IMR-90 (cell line): ENCODE measurements around the gene EXPH5. TPM values are rescaled to one million over a fixed set of nuclear protein-coding genes. Genes with fewer than 3 reads are reported as not detected.

Experiments used
- ATAC-seq: fragments of 200-7000 bp; cut with Tn5 transposase; 2 replicates; pipeline ENCODE4 v1.9.1; 2020; ENCODE audit warnings: low read depth, mild to moderate bottlenecking, moderate library complexity
- BruUV-seq: library from RNA; stranded (reverse); fragments of 400-500 nt; replicated peaks from 2 replicates; lab custom pipeline; 2021; lab: Mats Ljungman, UMichigan
- CTCF ChIA-PET: fragments of 300-600 bp; formaldehyde crosslinking; extraction: SDS; loops from one replicate; lab custom pipeline; 2021; ENCODE audit warnings: antibody characterized with exemption; lab: Yijun Ruan, JAX
- POLR2A ChIA-PET: fragments of 300-600 bp; sonication (Branson Sonifier 250); formaldehyde crosslinking; loops from one replicate; lab custom pipeline; 2022; ENCODE audit warnings: antibody characterized with exemption; ENCODE audit not compliant: unreplicated experiment; lab: Charles Lee
- DNase-seq: peaks from one replicate; pipeline ENCODE4 v3.0.0; 2013
- H2AFZ ChIP-seq: replicated peaks from 2 replicates; pipeline ENCODE3; 2013; ENCODE audit warnings: low read length, mild to moderate bottlenecking; ENCODE audit not compliant: poor library complexity
- H2AK5ac ChIP-seq: 2 replicates; pipeline ENCODE4 v1.6.1; 2013; ENCODE audit warnings: low read depth, low read length, inconsistent platforms
- H2AK9ac ChIP-seq: replicated peaks from 2 replicates; pipeline ENCODE3; 2013; ENCODE audit warnings: mild to moderate bottlenecking, low read depth, low read length, moderate library complexity; ENCODE audit not compliant: poor library complexity
- H2BK120ac ChIP-seq: 2 replicates; pipeline ENCODE4 v1.6.1; 2013; ENCODE audit warnings: low read depth, low read length, inconsistent platforms
- H2BK15ac ChIP-seq: 3 replicates; pipeline ENCODE4 v1.6.1; 2013; ENCODE audit warnings: low read depth, low read length, inconsistent platforms
- H2BK20ac ChIP-seq: 2 replicates; pipeline ENCODE4 v1.6.1; 2013; ENCODE audit warnings: low read depth, mild to moderate bottlenecking, inconsistent platforms, low read length, moderate library complexity
- H2BK5ac ChIP-seq: 2 replicates; pipeline ENCODE4 v1.6.1; 2013; ENCODE audit warnings: mild to moderate bottlenecking, low read depth, low read length, inconsistent platforms; ENCODE audit not compliant: poor library complexity, severe bottlenecking
- H3K14ac ChIP-seq: replicated peaks from 2 replicates; pipeline ENCODE4 v1.6.1; 2013; ENCODE audit warnings: low read depth, low read length, inconsistent platforms
- H3K18ac ChIP-seq: 2 replicates; pipeline ENCODE4 v1.6.1; 2013; ENCODE audit warnings: low read depth, low read length, control low read depth
- H3K23ac ChIP-seq: 2 replicates; pipeline ENCODE4 v1.6.1; 2013; ENCODE audit warnings: low read depth, low read length, inconsistent platforms
- H3K27ac ChIP-seq: 2 replicates; pipeline ENCODE4 v1.5.1; 2013; ENCODE audit warnings: mild to moderate bottlenecking, control low read depth, low read length; ENCODE audit not compliant: insufficient read depth
- H3K27me3 ChIP-seq: 2 replicates; pipeline ENCODE4 v1.6.1; 2013; ENCODE audit warnings: low read length; ENCODE audit not compliant: control insufficient read depth, insufficient read depth
- H3K36me3 ChIP-seq: 2 replicates; pipeline ENCODE4 v1.6.1; 2013; ENCODE audit warnings: low read length, mixed read lengths; ENCODE audit not compliant: control insufficient read depth, insufficient read depth
- H3K4ac ChIP-seq: 2 replicates; pipeline ENCODE4 v1.6.1; 2013; ENCODE audit warnings: low read depth, low read length, inconsistent platforms
- H3K4me1 ChIP-seq: 2 replicates; pipeline ENCODE4 v1.6.1; 2013; ENCODE audit warnings: low read length, mixed read lengths; ENCODE audit not compliant: control insufficient read depth, insufficient read depth
- H3K4me2 ChIP-seq: 2 replicates; pipeline ENCODE4 v1.6.1; 2013; ENCODE audit warnings: low read depth, mild to moderate bottlenecking, control low read depth, low read length, moderate library complexity
- H3K4me3 ChIP-seq: 2 replicates; pipeline ENCODE4 v1.5.1; 2013; ENCODE audit warnings: low read depth, mild to moderate bottlenecking, control low read depth, low read length, moderate library complexity; ENCODE audit not compliant: insufficient read depth
- H3K56ac ChIP-seq: 2 replicates; pipeline ENCODE4 v1.6.1; 2013; ENCODE audit warnings: low read length, inconsistent platforms; ENCODE audit not compliant: insufficient read depth; ENCODE audit errors: extremely low read depth
- H3K79me1 ChIP-seq, 2 experiments: 2 replicates each; pipeline ENCODE4 v1.6.1; 2013; ENCODE audit warnings: low read length in 2 of 2, inconsistent platforms in 1 of 2, low read depth in 1 of 2
- H3K9ac ChIP-seq: 2 replicates; pipeline ENCODE4 v1.6.1; 2013; ENCODE audit warnings: low read depth, low read length, control low read depth
- H3K9me1 ChIP-seq: 2 replicates; pipeline ENCODE4 v1.6.1; 2013; ENCODE audit warnings: low read length, inconsistent platforms; ENCODE audit not compliant: insufficient read depth
- H3K9me3 ChIP-seq: 2 replicates; pipeline ENCODE4 v1.6.1; 2013; ENCODE audit warnings: low read length; ENCODE audit not compliant: control insufficient read depth, insufficient read depth
- H4K20me1 ChIP-seq: 2 replicates; pipeline ENCODE4 v1.6.1; 2013; ENCODE audit warnings: low read length, inconsistent platforms; ENCODE audit not compliant: insufficient read depth
- H4K5ac ChIP-seq: 2 replicates; pipeline ENCODE4 v1.6.1; 2013; ENCODE audit warnings: mild to moderate bottlenecking, low read depth, low read length, control low read depth
- H4K8ac ChIP-seq, 2 experiments: 2 replicates each; pipeline ENCODE4 v1.6.1; 2013; ENCODE audit warnings: low read depth in 2 of 2, low read length in 2 of 2, control low read depth in 1 of 2, inconsistent platforms in 1 of 2
- H4K91ac ChIP-seq: 2 replicates; pipeline ENCODE4 v1.6.1; 2013; ENCODE audit warnings: low read depth, low read length, inconsistent platforms; ENCODE audit not compliant: insufficient read depth
- BHLHE40 ChIP-seq: fragments of 150-350 bp; IDR thresholded peaks from 2 replicates; pipeline ENCODE4 v1.6.1; 2016; ENCODE audit warnings: mild to moderate bottlenecking, low read depth, low read length
- CEBPB ChIP-seq: IDR thresholded peaks from 2 replicates; pipeline ENCODE4 v1.6.1; 2012; ENCODE audit warnings: low read depth, low read length, improper control_type of control experiment
- CHD1 ChIP-seq: IDR thresholded peaks from 2 replicates; pipeline ENCODE4 v1.6.1; 2012; ENCODE audit warnings: low read depth, low read length, improper control_type of control experiment
- CTCF ChIP-seq: conservative IDR thresholded peaks from 2 replicates; pipeline ENCODE4 v1.5.1; 2012; ENCODE audit warnings: mild to moderate bottlenecking, low read depth, low read length, improper control_type of control experiment
- ELK1 ChIP-seq: fragments of 150-350 bp; IDR thresholded peaks from 2 replicates; pipeline ENCODE4 v1.6.1; 2016; ENCODE audit warnings: low read depth, mild to moderate bottlenecking, low read length, moderate library complexity, borderline replicate concordance
- FOS ChIP-seq: fragments of 150-350 bp; IDR thresholded peaks from 2 replicates; pipeline ENCODE4 v1.6.1; 2016; ENCODE audit warnings: low read depth, low read length
- MAZ ChIP-seq: IDR thresholded peaks from 2 replicates; pipeline ENCODE4 v1.6.1; 2012; ENCODE audit warnings: low read depth, mild to moderate bottlenecking, low read length, improper control_type of control experiment, moderate library complexity, borderline replicate concordance
- MXI1 ChIP-seq: IDR thresholded peaks from 2 replicates; pipeline ENCODE4 v1.6.1; 2012; ENCODE audit warnings: low read depth, mild to moderate bottlenecking, low read length, moderate library complexity, borderline replicate concordance
- NFE2L2 ChIP-seq: fragments of 150-350 bp; IDR thresholded peaks from 2 replicates; pipeline ENCODE4 v1.6.1; 2016; ENCODE audit warnings: low read depth, mild to moderate bottlenecking, low read length
- POLR2A ChIP-seq: IDR thresholded peaks from 2 replicates; pipeline ENCODE4 v1.6.1; 2012; ENCODE audit warnings: mild to moderate bottlenecking, low read depth, low read length
- RAD21 ChIP-seq: IDR thresholded peaks from 2 replicates; pipeline ENCODE4 v1.6.1; 2012; ENCODE audit warnings: low read length, improper control_type of control experiment
- RCOR1 ChIP-seq: IDR thresholded peaks from 2 replicates; pipeline ENCODE4 v1.6.1; 2012; ENCODE audit warnings: mild to moderate bottlenecking, low read length, improper control_type of control experiment; ENCODE audit not compliant: insufficient replicate concordance
- dilution Hi-C: fragments of 300-500 bp; cut with HindIII; formaldehyde crosslinking; loops from one replicate; pipeline ENCODE4 v1.14.3; 2018; ENCODE audit warnings: low sequenced_read_pairs; ENCODE audit not compliant: unreplicated experiment
- in situ Hi-C: fragments of 300-500 bp; cut with MboI; formaldehyde crosslinking; loops from 3 replicates; pipeline ENCODE4 v1.14.3; 2019; ENCODE audit warnings: low sequenced_read_pairs, inconsistent platforms, mixed read lengths
- intact Hi-C: fragments of 100-400 bp; cut with micrococcal nuclease; formaldehyde crosslinking; loops from 2 replicates; pipeline ENCODE4 v1.10.0; 2022
- polyA plus RNA-seq, 3 experiments: library from polyadenylated mRNA; depleted of rRNA; stranded (reverse); fragments of >200 nt; gene quantifications; 2 replicates each; pipeline ENCODE4 v1.2.3, GENCODE V29; 2012; ENCODE audit warnings: low replicate concordance in 1 of 3
- total RNA-seq: library from RNA; depleted of rRNA; stranded (reverse); fragments of >200 nt; gene quantifications from 2 replicates; pipeline ENCODE4 v1.2.3, GENCODE V29; 2012

EXPH5 gene
- total and polyA plus RNA-seq, 2 of the 4 experiments (the other 2 are of a cell fraction) = 0.05 to 0.72 TPM

GRCh38 chr11:108524422-108524821, 69.1 kb downstream of the EXPH5 start:
- Histone ChIP-seq H2BK5ac (no peak overlapping the region), H3K14ac (no peak overlapping the region), H3K56ac (no peak overlapping the region), H3K4ac (no peak overlapping the region), H3K9me1 (no peaks in the 10 kb centered on the region), H3K4me2 (no peak overlapping the region), H4K5ac (no peak overlapping the region), H3K27me3 (no peaks in the 10 kb centered on the region; the same call in 1 of the 2 replicates), H2AFZ (no peak overlapping the region), H3K4me1 (no peaks in the 10 kb centered on the region), H3K4me3 (no peak overlapping the region), H2AK5ac (no peak overlapping the region), H3K9ac (no peak overlapping the region), H3K18ac (no peak overlapping the region), H2AK9ac (no peak overlapping the region), H4K8ac (no peak overlapping the region), H3K9me3 (no peaks in the 10 kb centered on the region), H2BK120ac (no peak overlapping the region), H3K23ac (no peak overlapping the region), H4K20me1 (no peaks in the 10 kb centered on the region), H2BK20ac (no peak overlapping the region), H3K36me3 (no peaks in the 10 kb centered on the region), H3K27ac (no peak overlapping the region), H4K91ac (no peak overlapping the region), H2BK15ac (no peak overlapping the region), H3K79me1 (no peaks in the 10 kb centered on the region)
- no peak for DNase-seq
- ChIA-PET CTCF (no interaction called here), POLR2A (no interaction called here)
- ATAC-seq = no peak
- dilution Hi-C loops (no loop called here), in situ Hi-C loops (no loop called here), intact Hi-C loops (no loop called here)
- TF ChIP-seq BHLHE40 (no peak), RAD21 (no peak), MXI1 (no peak), CHD1 (no peak), NFE2L2 (no peak), CEBPB (no peak), POLR2A (no peak), FOS (no peak), ELK1 (no peak), CTCF (no peak), RCOR1 (no peak), MAZ (no peak)
- no TSS peak for BruUV-seq
